Osteocyte (in vitro differentiated cells): ENCODE results near the gene DHX8. TPM values are rescaled to one million over a fixed set of nuclear protein-coding genes. Genes with fewer than 3 reads are reported as not detected.

Source experiments
- DNase-seq: peaks from one replicate; pipeline ENCODE4 v3.0.0; 2021; ENCODE audit warnings: mixed read lengths; ENCODE audit not compliant: unreplicated experiment; ENCODE audit errors: extremely low spot score
- H3K27ac Mint-ChIP-seq: one replicate; pipeline ENCODE4 v1.8.0; 2021; ENCODE audit warnings: mild to moderate bottlenecking, mixed read lengths; ENCODE audit not compliant: unreplicated experiment
- H3K27me3 Mint-ChIP-seq: one replicate; pipeline ENCODE4 v1.8.0; 2021; ENCODE audit warnings: mixed read lengths; ENCODE audit not compliant: unreplicated experiment
- H3K36me3 Mint-ChIP-seq: one replicate; pipeline ENCODE4 v1.8.0; 2021; ENCODE audit warnings: mixed read lengths; ENCODE audit not compliant: unreplicated experiment
- H3K4me1 Mint-ChIP-seq: one replicate; pipeline ENCODE4 v1.8.0; 2021; ENCODE audit warnings: mixed read lengths; ENCODE audit not compliant: unreplicated experiment
- H3K4me3 Mint-ChIP-seq: one replicate; pipeline ENCODE4 v1.8.0; 2021; ENCODE audit warnings: mild to moderate bottlenecking, moderate library complexity, mixed read lengths; ENCODE audit not compliant: unreplicated experiment
- H3K9me3 Mint-ChIP-seq: one replicate; pipeline ENCODE4 v1.8.0; 2021; ENCODE audit warnings: mixed read lengths; ENCODE audit not compliant: unreplicated experiment
- long read RNA-seq: library from polyadenylated mRNA; unstranded; transcript quantifications from one replicate; pipeline ENCODE4 v2.0.0, GENCODE V29; 2021
- total RNA-seq: library from RNA; stranded (reverse); gene quantifications from 2 replicates; pipeline ENCODE4 v1.2.1, GENCODE V29; 2021
- TF ChIP-seq, protein P1 (sequence below): fragments of 200-600 bp; sonication (generic); IDR thresholded peaks from 2 replicates; pipeline ENCODE4 v1.5.0; 2021; ENCODE audit warnings: antibody characterized with exemption, mild to moderate bottlenecking, moderate library complexity

Gene DHX8
- total RNA-seq: 68.5 and 70.7 TPM in 2 replicates
- long read RNA-seq, full-length matches to known transcripts: 40 of 82 reads
- long read RNA-seq, partial matches to known transcripts: 27 of 82 reads
- long read RNA-seq, other reads (novel, unspliced or antisense): 15 of 82 reads

DNA sequence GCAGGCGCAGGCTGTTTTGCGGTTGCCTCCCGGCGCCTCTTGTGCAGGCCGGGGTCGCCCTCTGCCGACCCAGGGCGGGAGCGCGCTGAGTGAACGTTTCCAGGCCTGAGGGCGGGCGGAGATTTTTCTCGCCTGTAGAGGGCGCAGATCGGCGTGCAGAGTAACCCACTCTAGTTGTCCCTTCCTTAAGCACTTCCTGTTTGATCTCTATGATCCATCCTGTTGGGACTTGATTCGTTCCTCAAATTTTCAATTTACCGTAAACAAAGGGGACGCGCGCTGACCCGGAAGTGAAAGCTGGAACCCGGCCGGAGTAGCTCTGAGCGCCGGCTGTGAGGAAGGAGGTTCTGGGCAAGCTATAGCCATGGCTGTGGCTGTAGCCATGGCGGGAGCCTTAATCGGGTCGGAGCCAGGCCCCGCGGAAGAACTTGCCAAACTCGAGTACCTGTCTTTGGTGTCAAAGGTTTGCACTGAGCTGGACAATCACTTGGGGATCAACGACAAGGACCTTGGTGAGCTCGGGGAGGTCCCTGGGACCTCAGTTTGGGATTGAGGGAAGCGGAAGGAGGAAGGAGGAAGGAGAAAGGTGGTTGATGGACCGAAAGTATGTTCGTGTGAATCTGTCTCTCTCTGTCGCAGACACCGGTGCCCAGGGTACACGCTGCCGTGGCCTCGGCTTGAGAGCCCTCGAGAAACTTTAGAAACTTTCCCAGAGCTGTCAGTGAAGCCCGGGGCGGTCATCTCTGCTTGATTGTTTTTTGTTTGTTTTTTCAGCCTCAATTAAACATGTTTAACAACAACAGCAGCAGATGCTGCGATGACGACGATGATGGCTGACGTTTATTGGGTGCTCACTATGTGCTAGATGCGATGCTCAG, at the start of gene DHX8:
TSS of gene DHX8 (plus strand) at position 302 of the 878 bp plus-strand sequence. CDS start at position 365, 63 bp downstream.
- peak within 1 kb of the TSS; percentile 99 for H3K27ac Mint-ChIP-seq

DNA sequence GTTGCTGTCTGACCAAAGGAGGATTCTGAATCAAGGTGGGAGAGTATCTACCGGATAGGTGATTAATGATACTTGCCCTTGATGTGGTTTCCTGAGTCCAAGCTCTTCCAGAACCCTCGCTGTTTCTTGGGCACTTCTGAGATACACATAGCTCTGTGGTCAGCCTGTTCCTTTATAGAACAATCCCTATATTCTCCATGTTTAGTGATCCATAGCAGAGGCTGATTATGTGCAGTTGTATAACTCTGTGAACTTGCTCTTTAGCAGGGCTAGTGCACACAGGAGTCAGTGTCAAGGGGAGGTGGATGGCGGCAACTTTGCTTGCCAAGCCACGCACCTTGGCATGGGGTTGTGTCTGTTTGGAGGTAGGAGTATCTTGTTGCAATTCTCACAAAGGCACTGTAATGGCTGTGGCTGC, 48.9 kb upstream of the DHX8 start:
- TF ChIP-seq, protein P1, sequence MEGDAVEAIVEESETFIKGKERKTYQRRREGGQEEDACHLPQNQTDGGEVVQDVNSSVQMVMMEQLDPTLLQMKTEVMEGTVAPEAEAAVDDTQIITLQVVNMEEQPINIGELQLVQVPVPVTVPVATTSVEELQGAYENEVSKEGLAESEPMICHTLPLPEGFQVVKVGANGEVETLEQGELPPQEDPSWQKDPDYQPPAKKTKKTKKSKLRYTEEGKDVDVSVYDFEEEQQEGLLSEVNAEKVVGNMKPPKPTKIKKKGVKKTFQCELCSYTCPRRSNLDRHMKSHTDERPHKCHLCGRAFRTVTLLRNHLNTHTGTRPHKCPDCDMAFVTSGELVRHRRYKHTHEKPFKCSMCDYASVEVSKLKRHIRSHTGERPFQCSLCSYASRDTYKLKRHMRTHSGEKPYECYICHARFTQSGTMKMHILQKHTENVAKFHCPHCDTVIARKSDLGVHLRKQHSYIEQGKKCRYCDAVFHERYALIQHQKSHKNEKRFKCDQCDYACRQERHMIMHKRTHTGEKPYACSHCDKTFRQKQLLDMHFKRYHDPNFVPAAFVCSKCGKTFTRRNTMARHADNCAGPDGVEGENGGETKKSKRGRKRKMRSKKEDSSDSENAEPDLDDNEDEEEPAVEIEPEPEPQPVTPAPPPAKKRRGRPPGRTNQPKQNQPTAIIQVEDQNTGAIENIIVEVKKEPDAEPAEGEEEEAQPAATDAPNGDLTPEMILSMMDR: no peak
- H3K27ac Mint-ChIP-seq: no peak overlapping the region
- no peak for DNase-seq
- H3K27me3 Mint-ChIP-seq: no peaks in the 10 kb centered on the region
- peaks cover 28% of the 10 kb centered on the region for H3K4me1 Mint-ChIP-seq
- H3K4me3 Mint-ChIP-seq: no peak overlapping the region
- H3K9me3 Mint-ChIP-seq: no peaks in the 10 kb centered on the region
- H3K36me3 Mint-ChIP-seq: no peaks in the 10 kb centered on the region

More for the DNA sequence above, at the start of gene DHX8:
- Mint-ChIP-seq H3K9me3 (no peaks in the 10 kb centered on the region), H3K27me3 (no peaks in the 10 kb centered on the region), H3K36me3 (peaks cover 2% of the 10 kb centered on the region), H3K4me3 (peak within 1 kb of the TSS; percentile 89), H3K4me1 (peaks cover 27% of the 10 kb centered on the region)
- TF ChIP-seq, protein P1: peak; percentile 100
- peak; percentile 99 for DNase-seq

- no peak overlapping the region for H3K27ac Mint-ChIP-seq
Observed at GRCh38 chr17:43437756-43438155, 46.0 kb upstream of the DHX8 start.

DNA sequence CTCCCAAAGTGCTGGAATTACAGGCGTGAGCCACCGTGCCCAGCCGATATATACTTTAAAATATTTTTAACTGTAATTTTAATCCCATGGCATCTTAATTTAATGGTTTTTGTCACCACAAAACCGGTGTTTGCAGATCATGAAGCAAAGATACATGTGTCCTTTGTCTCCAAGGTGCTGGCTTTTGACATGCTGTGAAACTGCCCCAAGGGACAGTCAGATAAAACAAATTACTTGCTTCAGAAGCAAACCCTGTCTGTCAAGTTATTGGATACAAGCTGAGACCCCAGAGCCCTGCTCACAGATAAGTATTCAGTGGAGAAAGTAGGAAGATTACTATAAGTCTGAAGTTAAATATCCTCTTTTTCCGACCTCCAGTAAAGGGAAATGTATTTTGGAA, 45.1 kb upstream of the DHX8 start:
- Mint-ChIP-seq H3K4me3 (no peak overlapping the region), H3K27me3 (no peaks in the 10 kb centered on the region), H3K27ac (no peak overlapping the region), H3K9me3 (no peaks in the 10 kb centered on the region), H3K36me3 (no peaks in the 10 kb centered on the region), H3K4me1 (peaks cover 16% of the 10 kb centered on the region)
- TF ChIP-seq, protein P1: no peak
- DNase-seq: no peak

More at GRCh38 chr17:43437756-43438155, 46.0 kb upstream of the DHX8 start:
- TF ChIP-seq, protein P1: no peak
- H3K4me1 Mint-ChIP-seq: peaks cover 16% of the 10 kb centered on the region
- H3K9me3 Mint-ChIP-seq: no peaks in the 10 kb centered on the region
- H3K36me3 Mint-ChIP-seq: no peaks in the 10 kb centered on the region
- H3K4me3 Mint-ChIP-seq: no peak overlapping the region
- no peak for DNase-seq
- no peaks in the 10 kb centered on the region for H3K27me3 Mint-ChIP-seq

DNA sequence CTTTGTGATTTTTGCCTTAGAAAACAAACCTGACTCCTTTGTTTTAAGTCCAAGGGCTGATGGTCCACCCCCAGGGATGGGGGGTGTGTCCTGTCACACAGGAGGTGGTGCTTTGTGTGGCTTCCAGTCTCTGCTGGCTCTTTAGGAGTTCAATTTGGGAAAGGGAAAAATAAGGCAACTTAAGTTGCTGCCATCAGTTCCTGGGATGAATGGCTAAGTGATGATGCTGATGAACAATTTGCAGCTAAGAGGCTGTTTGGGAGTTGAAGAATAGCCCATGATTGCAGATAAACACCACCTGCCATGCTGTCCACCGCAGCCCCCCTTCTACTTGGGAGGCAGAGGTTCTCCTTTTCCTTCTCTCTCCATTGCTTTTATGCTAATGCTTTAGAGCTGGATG, 44.7 kb upstream of the DHX8 start:
- Mint-ChIP-seq H3K27ac (no peak overlapping the region), H3K36me3 (no peaks in the 10 kb centered on the region), H3K9me3 (no peaks in the 10 kb centered on the region), H3K27me3 (no peaks in the 10 kb centered on the region), H3K4me1 (peaks cover 18% of the 10 kb centered on the region), H3K4me3 (no peak overlapping the region)
- no peak for DNase-seq
- TF ChIP-seq, protein P1: no peak
